SK-N-SH treated with all-trans-retinoic acid at 6 μM for 48 hours (cell line): Measurements from ENCODE around the gene P2RX4.

ENCODE experiments used
- BACH2 ChIP-seq: fragments of 250-450 bp; sonication (Bioruptor Pico); IDR thresholded peaks from 2 replicates; pipeline ENCODE4 v1.9.0; 2021; ENCODE audit warnings: mild to moderate bottlenecking, borderline replicate concordance
- PATZ1 ChIP-seq: fragments of 250-450 bp; sonication (Bioruptor Pico); IDR thresholded peaks from 2 replicates; pipeline ENCODE4 v1.8.0; 2020; ENCODE audit warnings: mild to moderate bottlenecking, moderate library complexity, borderline replicate concordance
- SNAI2 ChIP-seq: fragments of 250-450 bp; sonication (Bioruptor Pico); IDR thresholded peaks from 2 replicates; pipeline ENCODE4 v1.5.0; 2020; ENCODE audit warnings: mild to moderate bottlenecking, moderate library complexity
- TCF4 ChIP-seq: fragments of 250-450 bp; sonication (Bioruptor Pico); IDR thresholded peaks from 2 replicates; pipeline ENCODE4 v1.8.0; 2021; ENCODE audit warnings: mild to moderate bottlenecking, moderate library complexity, borderline replicate concordance
- ZNF70 ChIP-seq: fragments of 450-650 bp; formaldehyde crosslinking; IDR thresholded peaks from 2 replicates; pipeline ENCODE4 v1.5.0; 2020; ENCODE audit warnings: mild to moderate bottlenecking, moderate library complexity

- TF ChIP-seq SNAI2 (CRISPR knock-in tag) (no peak), PATZ1 (no peak), ZNF70 (CRISPR knock-in tag) (no peak), BACH2 (CRISPR knock-in tag) (no peak), TCF4 (CRISPR knock-in tag) (no peak)
These were observed 19.4 kb upstream of the P2RX4 start for GRCh38 chr12:121190523-121191031.
